ENCODE results near the gene COL1A1.

The COL1A1 gene

GRCh38 chr17:50201276-50201854 lies at the start of gene COL1A1:
Gene COL1A1 (minus strand): TSS chr17:50201631. CDS start chr17:50201513, 118 bp downstream.
- TF ChIP-seq, protein P1, sequence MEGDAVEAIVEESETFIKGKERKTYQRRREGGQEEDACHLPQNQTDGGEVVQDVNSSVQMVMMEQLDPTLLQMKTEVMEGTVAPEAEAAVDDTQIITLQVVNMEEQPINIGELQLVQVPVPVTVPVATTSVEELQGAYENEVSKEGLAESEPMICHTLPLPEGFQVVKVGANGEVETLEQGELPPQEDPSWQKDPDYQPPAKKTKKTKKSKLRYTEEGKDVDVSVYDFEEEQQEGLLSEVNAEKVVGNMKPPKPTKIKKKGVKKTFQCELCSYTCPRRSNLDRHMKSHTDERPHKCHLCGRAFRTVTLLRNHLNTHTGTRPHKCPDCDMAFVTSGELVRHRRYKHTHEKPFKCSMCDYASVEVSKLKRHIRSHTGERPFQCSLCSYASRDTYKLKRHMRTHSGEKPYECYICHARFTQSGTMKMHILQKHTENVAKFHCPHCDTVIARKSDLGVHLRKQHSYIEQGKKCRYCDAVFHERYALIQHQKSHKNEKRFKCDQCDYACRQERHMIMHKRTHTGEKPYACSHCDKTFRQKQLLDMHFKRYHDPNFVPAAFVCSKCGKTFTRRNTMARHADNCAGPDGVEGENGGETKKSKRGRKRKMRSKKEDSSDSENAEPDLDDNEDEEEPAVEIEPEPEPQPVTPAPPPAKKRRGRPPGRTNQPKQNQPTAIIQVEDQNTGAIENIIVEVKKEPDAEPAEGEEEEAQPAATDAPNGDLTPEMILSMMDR (IDR thresholded peaks at IDR 0.05; ENCODE audit: low read depth, low read length, missing control alignments): no peak
- in situ Hi-C loops (cut with HindIII; ENCODE audit: low sequenced_read_pairs): loop anchor here (5.0 kb wide), 1 partner anchor 66 kb away; no protein-coding TSS in a partner anchor
- peak; percentile 71 for DNase-seq (ENCODE audit: low read depth)

DNA sequence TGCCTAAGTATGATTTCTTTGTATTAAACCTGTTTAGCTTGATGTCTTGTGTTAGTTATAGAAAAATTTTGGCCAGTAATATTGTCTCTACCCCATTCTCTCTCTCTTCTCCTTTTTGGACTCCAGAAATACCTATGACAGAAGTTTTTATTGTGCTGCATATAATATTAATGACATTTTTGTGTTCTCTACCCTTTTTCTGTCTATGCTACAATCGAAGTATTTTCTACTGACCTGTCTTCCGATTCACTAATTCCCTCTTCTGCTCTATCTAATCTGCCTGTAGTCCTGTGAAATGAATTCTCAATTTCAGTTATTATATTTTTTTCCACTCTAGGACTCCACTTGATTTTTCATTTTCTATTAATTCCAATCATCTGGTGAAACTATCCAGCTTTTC lies 46.8 kb upstream of the COL1A1 start:
- in situ Hi-C loops (cut with HindIII; ENCODE audit: low sequenced_read_pairs): no loop called here
- TF ChIP-seq, protein P1 (IDR thresholded peaks at IDR 0.05; ENCODE audit: low read depth, low read length, missing control alignments): no peak
- no peak overlapping the region for H3K4me3 ChIP-seq (ENCODE audit: low read depth, low read length)
- no peak for DNase-seq (ENCODE audit: low read depth)

More at GRCh38 chr17:50201276-50201854, at the start of gene COL1A1:
- peak within 1 kb of the TSS; percentile 100 for H3K4me3 ChIP-seq (ENCODE audit: low read depth, low read length)

DNA sequence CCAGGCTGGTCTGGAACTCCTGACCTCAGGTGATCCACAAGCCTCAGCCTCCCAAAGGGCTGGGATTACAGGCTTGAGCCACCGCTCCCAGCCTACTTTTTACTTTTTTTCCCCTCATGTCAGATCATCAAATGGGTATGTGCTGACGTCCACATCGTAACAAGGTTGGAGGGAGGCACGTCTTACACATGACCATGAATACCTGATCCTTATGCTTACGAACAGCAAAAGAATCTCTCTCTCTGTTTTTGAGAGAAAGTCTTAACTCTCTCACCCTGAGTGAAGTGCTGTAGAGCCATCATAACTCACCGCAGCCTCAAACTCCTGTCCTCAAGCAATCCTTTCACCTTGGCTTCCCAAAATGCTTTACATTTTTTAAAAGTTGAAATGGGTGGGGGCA lies 43.3 kb upstream of the COL1A1 start:
- TF ChIP-seq, protein P1 (IDR thresholded peaks at IDR 0.05; ENCODE audit: low read depth, low read length, missing control alignments): no peak
- no peak overlapping the region for H3K4me3 ChIP-seq (ENCODE audit: low read depth, low read length)
- no peak for DNase-seq (ENCODE audit: low read depth)
- in situ Hi-C loops (cut with HindIII; ENCODE audit: low sequenced_read_pairs): no loop called here

GRCh38 chr17:50241431-50241830 lies 40.0 kb upstream of the COL1A1 start:
- no peak overlapping the region for H3K4me3 ChIP-seq (ENCODE audit: low read depth, low read length)
- in situ Hi-C loops (cut with HindIII; ENCODE audit: low sequenced_read_pairs): no loop called here
- TF ChIP-seq, protein P1 (IDR thresholded peaks at IDR 0.05; ENCODE audit: low read depth, low read length, missing control alignments): no peak
- no peak for DNase-seq (ENCODE audit: low read depth)

- DNase-seq (ENCODE audit: low read depth): no peak
- H3K4me3 ChIP-seq (ENCODE audit: low read depth, low read length): no peak overlapping the region
- TF ChIP-seq, protein P1 (IDR thresholded peaks at IDR 0.05; ENCODE audit: low read depth, low read length, missing control alignments): no peak
- in situ Hi-C loops (cut with HindIII; ENCODE audit: low sequenced_read_pairs): no loop called here
Observed at GRCh38 chr17:50240851-50241250, 39.4 kb upstream of the COL1A1 start.

GRCh38 chr17:50239937-50240336 lies 38.5 kb upstream of the COL1A1 start:
- in situ Hi-C loops (cut with HindIII; ENCODE audit: low sequenced_read_pairs): no loop called here
- H3K4me3 ChIP-seq (ENCODE audit: low read depth, low read length): no peak overlapping the region
- TF ChIP-seq, protein P1 (IDR thresholded peaks at IDR 0.05; ENCODE audit: low read depth, low read length, missing control alignments): no peak
- DNase-seq (ENCODE audit: low read depth): no peak
